H1 (cell line): ENCODE measurements around the gene CIAO2A.

Experiments
- ATF2 ChIP-seq: IDR thresholded peaks from 2 replicates; pipeline ENCODE4 v1.6.1; 2012; ENCODE audit warnings: low read length, inconsistent platforms
- EZH2 ChIP-seq: fragments of 200-600 bp; sonication (generic); IDR thresholded peaks from 2 replicates; pipeline ENCODE4 v1.7.1; 2012; ENCODE audit warnings: low read depth, mild to moderate bottlenecking, moderate library complexity, low read length, inconsistent platforms; ENCODE audit not compliant: severe bottlenecking
- FOSL1 ChIP-seq: IDR thresholded peaks from 2 replicates; pipeline ENCODE4 v1.6.1; 2011; ENCODE audit warnings: mild to moderate bottlenecking, low read depth, low read length, moderate library complexity; ENCODE audit not compliant: insufficient read depth
- MAFK ChIP-seq: IDR thresholded peaks from 2 replicates; pipeline ENCODE4 v1.6.1; 2012; ENCODE audit warnings: low read depth, mild to moderate bottlenecking, improper control_type of control experiment, low read length
- MAX ChIP-seq: IDR thresholded peaks from 2 replicates; pipeline ENCODE4 v1.6.1; 2012; ENCODE audit warnings: inconsistent platforms
- POLR2A ChIP-seq, 2 experiments: IDR thresholded peaks; 1 replicate in 1 of 2; 2 replicates in 1 of 2; pipeline ENCODE4 v1.6.1; 2011; ENCODE audit warnings: low read depth in 2 of 2, low read length in 2 of 2, mild to moderate bottlenecking in 2 of 2; ENCODE audit errors: control extremely low read depth in 1 of 2
- POLR2AphosphoS5 ChIP-seq: IDR thresholded peaks from 2 replicates; pipeline ENCODE4 v1.6.1; 2011; ENCODE audit warnings: low read depth, low read length
- RAD21 ChIP-seq, 2 experiments: IDR thresholded peaks in 1 of 2; conservative IDR thresholded peaks in 1 of 2; 2 replicates each; pipeline ENCODE4 v1.6.1; 2011; ENCODE audit warnings: low read depth in 2 of 2, low read length in 2 of 2, improper control_type of control experiment in 1 of 2, inconsistent platforms in 1 of 2, mild to moderate bottlenecking in 1 of 2, moderate library complexity in 1 of 2
- RFX5 ChIP-seq: IDR thresholded peaks from 2 replicates; pipeline ENCODE4 v1.6.1; 2011; ENCODE audit warnings: low read depth, low read length, improper control_type of control experiment, borderline replicate concordance
- SIN3A ChIP-seq, 2 experiments: IDR thresholded peaks in 1 of 2; conservative IDR thresholded peaks in 1 of 2; 2 replicates each; pipeline ENCODE4 v1.6.1; 2011 to 2012; ENCODE audit warnings: low read length in 2 of 2, improper control_type of control experiment in 1 of 2, low read depth in 1 of 2, mild to moderate bottlenecking in 1 of 2
- SP4 ChIP-seq: IDR thresholded peaks from 2 replicates; pipeline ENCODE4 v1.6.1; 2012; ENCODE audit warnings: low read length, inconsistent platforms
- TAF1 ChIP-seq: IDR thresholded peaks from 2 replicates; pipeline ENCODE4 v1.6.1; 2011; ENCODE audit warnings: mild to moderate bottlenecking, low read depth, low read length
- TF ChIP-seq, protein P1 (sequence below), 3 experiments: IDR thresholded peaks; 1 replicate in 2 of 3; 2 replicates in 1 of 3; pipeline versions ENCODE4 v1.5.1 to v1.6.1; 2011; ENCODE audit warnings: low read length in 3 of 3, mild to moderate bottlenecking in 3 of 3, inconsistent platforms in 2 of 3, low read depth in 1 of 3, moderate library complexity in 1 of 3; ENCODE audit not compliant: insufficient read depth in 1 of 3; ENCODE audit errors: control extremely low read depth in 1 of 3

GRCh38 chr15:64138331-64138941 lies 44.8 kb upstream of the CIAO2A start:
- no peak for TF ChIP-seq RAD21 (IDR thresholded peaks at IDR 0.05 in 1 of 2, conservative IDR thresholded peaks at IDR 0.05 in 1 of 2; ENCODE audit: low read depth in 2 of 2, low read length in 2 of 2)
- no peak for TF ChIP-seq POLR2A (IDR thresholded peaks at IDR 0.05; ENCODE audit: control extremely low read depth in 1 of 2, low read depth in 2 of 2, low read length in 2 of 2)
- no peak for TF ChIP-seq SIN3A (conservative IDR thresholded peaks at IDR 0.05 in 1 of 2, IDR thresholded peaks at IDR 0.05 in 1 of 2; ENCODE audit: low read depth in 1 of 2, low read length in 2 of 2)
- TF ChIP-seq, protein P1, sequence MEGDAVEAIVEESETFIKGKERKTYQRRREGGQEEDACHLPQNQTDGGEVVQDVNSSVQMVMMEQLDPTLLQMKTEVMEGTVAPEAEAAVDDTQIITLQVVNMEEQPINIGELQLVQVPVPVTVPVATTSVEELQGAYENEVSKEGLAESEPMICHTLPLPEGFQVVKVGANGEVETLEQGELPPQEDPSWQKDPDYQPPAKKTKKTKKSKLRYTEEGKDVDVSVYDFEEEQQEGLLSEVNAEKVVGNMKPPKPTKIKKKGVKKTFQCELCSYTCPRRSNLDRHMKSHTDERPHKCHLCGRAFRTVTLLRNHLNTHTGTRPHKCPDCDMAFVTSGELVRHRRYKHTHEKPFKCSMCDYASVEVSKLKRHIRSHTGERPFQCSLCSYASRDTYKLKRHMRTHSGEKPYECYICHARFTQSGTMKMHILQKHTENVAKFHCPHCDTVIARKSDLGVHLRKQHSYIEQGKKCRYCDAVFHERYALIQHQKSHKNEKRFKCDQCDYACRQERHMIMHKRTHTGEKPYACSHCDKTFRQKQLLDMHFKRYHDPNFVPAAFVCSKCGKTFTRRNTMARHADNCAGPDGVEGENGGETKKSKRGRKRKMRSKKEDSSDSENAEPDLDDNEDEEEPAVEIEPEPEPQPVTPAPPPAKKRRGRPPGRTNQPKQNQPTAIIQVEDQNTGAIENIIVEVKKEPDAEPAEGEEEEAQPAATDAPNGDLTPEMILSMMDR (IDR thresholded peaks at IDR 0.05; ENCODE audit: control extremely low read depth in 1 of 3, insufficient read depth in 1 of 3, low read depth in 1 of 3, low read length in 3 of 3), result no peak
- no peak for TF ChIP-seq ATF2
- TF ChIP-seq MAX, result no peak
- TF ChIP-seq EZH2, result no peak
- TF ChIP-seq SP4, result no peak
- TF ChIP-seq TAF1, result no peak
- no peak for TF ChIP-seq MAFK
- no peak for TF ChIP-seq RFX5
- TF ChIP-seq POLR2AphosphoS5, result no peak
- TF ChIP-seq FOSL1, result no peak
